Measurements from ENCODE around the gene ITPRID1. TPM values are rescaled to one million over a fixed set of nuclear protein-coding genes. Genes with fewer than 3 reads are reported as not detected.

ITPRID1 gene
- total and polyA plus RNA-seq, 4 experiments from 2014 or later: not detected

DNA sequence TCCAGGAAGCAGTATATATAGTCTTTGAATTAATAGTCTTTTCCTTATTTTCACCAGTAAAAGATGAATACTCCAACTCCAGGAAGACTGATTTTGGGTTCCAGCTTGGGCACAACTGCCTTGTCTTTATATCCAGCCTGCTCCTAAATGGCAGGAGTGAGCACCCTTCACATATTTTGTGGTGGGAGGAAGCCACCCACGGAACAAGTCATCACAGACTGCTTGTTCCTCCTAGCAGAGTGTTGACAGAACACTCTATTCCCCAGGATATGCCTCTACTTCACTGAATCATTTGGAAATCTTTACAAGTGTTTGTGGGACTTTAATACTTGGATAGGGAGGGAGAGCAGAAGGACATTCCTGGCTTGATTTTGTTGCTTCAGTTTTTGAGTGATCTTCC is 31.7 kb downstream of the ITPRID1 start:
- no peak for DNase-seq
- no peaks in the 10 kb centered on the region for H3K4me1 ChIP-seq (ENCODE audit: insufficient read depth, low read length)
- Mint-ChIP-seq H3K4me3 (no peak overlapping the region), H3K27ac (no peak overlapping the region), H3K4me1 (no peaks in the 10 kb centered on the region), H3K27me3 (no peaks in the 10 kb centered on the region), H3K9me3 (peaks cover 0 to 3% (median 1%) of the 10 kb centered on the region in 8 donors), H3K36me3 (no peaks in the 10 kb centered on the region)
- no peaks in the 10 kb centered on the region for H3K27me3 ChIP-seq (ENCODE audit: insufficient read depth, low read length)
- H3K36me3 ChIP-seq (ENCODE audit: insufficient read depth, low read length): no peaks in the 10 kb centered on the region
- ChIA-PET CTCF (ENCODE audit: partially characterized antibody) (no interaction called here), POLR2A (ENCODE audit: partially characterized antibody) (no interaction called here)
- H3K9me3 ChIP-seq (ENCODE audit: control insufficient read depth in 1 of 2, low read length in 2 of 2): no peaks in the 10 kb centered on the region
- H3K27ac ChIP-seq (ENCODE audit: low read depth, low read length): no peak overlapping the region
- no peak overlapping the region for H3K4me3 ChIP-seq (ENCODE audit: low read length in 2 of 2)
- intact Hi-C loops (cut with micrococcal nuclease): no loop called here

GRCh38 chr7:31549611-31550010 is 35.7 kb downstream of the ITPRID1 start:
- H3K9me3 ChIP-seq (ENCODE audit: control insufficient read depth in 1 of 2, low read length in 2 of 2): no peaks in the 10 kb centered on the region
- Mint-ChIP-seq H3K36me3 (no peaks in the 10 kb centered on the region), H3K4me3 (no peak overlapping the region), H3K27ac (no peak overlapping the region), H3K4me1 (no peaks in the 10 kb centered on the region), H3K27me3 (no peaks in the 10 kb centered on the region), H3K9me3 (peaks cover 0 to 6% (median 3%) of the 10 kb centered on the region in 8 donors)
- no peak overlapping the region for H3K4me3 ChIP-seq (ENCODE audit: low read length in 2 of 2)
- no peaks in the 10 kb centered on the region for H3K27me3 ChIP-seq (ENCODE audit: insufficient read depth, low read length)
- CTCF ChIA-PET (ENCODE audit: partially characterized antibody): no interaction called here
- no peaks in the 10 kb centered on the region for H3K4me1 ChIP-seq (ENCODE audit: insufficient read depth, low read length)
- H3K36me3 ChIP-seq (ENCODE audit: insufficient read depth, low read length): no peaks in the 10 kb centered on the region
- no peak overlapping the region for H3K27ac ChIP-seq (ENCODE audit: low read depth, low read length)
- no peak for DNase-seq
- intact Hi-C loops (cut with micrococcal nuclease): no loop called here
- POLR2A ChIA-PET (ENCODE audit: partially characterized antibody): no interaction called here

GRCh38 chr7:31550432-31550831 is 36.5 kb downstream of the ITPRID1 start:
- Mint-ChIP-seq H3K36me3 (no peaks in the 10 kb centered on the region), H3K9me3 (peaks cover 0 to 5% (median 3%) of the 10 kb centered on the region in 8 donors), H3K4me1 (no peaks in the 10 kb centered on the region), H3K4me3 (no peak overlapping the region), H3K27me3 (no peaks in the 10 kb centered on the region), H3K27ac (no peak overlapping the region)
- no peak overlapping the region for H3K27ac ChIP-seq (ENCODE audit: low read depth, low read length)
- POLR2A ChIA-PET (ENCODE audit: partially characterized antibody): no interaction called here
- CTCF ChIA-PET (ENCODE audit: partially characterized antibody): no interaction called here
- no peaks in the 10 kb centered on the region for H3K36me3 ChIP-seq (ENCODE audit: insufficient read depth, low read length)
- H3K9me3 ChIP-seq (ENCODE audit: control insufficient read depth in 1 of 2, low read length in 2 of 2): no peaks in the 10 kb centered on the region
- no peaks in the 10 kb centered on the region for H3K4me1 ChIP-seq (ENCODE audit: insufficient read depth, low read length)
- intact Hi-C loops (cut with micrococcal nuclease): no loop called here
- no peak for DNase-seq
- no peak overlapping the region for H3K4me3 ChIP-seq (ENCODE audit: low read length in 2 of 2)
- no peaks in the 10 kb centered on the region for H3K27me3 ChIP-seq (ENCODE audit: insufficient read depth, low read length)

DNA sequence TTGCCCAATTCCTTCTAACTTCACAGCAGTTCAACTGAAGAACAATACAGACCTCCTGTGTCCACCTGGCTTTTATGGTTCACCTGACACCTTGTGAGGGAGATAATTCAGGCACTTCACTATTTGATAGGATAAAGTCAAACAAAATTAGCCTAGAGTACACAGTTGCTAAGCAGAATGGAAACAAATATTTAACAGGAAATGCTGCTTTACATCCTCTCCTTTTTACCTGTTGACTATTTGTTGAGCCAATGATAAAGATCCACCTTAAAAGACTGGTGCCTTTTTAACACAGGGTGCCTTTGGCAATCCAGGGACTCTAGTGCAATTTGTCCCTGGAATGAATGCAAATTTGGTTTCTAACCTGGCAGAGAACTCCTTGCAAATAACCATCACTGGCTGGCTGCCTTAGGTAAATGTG is 39.8 kb downstream of the ITPRID1 start:
- H3K27ac ChIP-seq (ENCODE audit: low read depth, low read length): no peak overlapping the region
- H3K27ac Mint-ChIP-seq: no peak overlapping the region
- ChIA-PET POLR2A (ENCODE audit: partially characterized antibody) (no interaction called here), CTCF (ENCODE audit: partially characterized antibody) (no interaction called here)
- DNase-seq: no peak
- no peak overlapping the region for H3K4me3 Mint-ChIP-seq
- peaks cover 0 to 8% (median 3%) of the 10 kb centered on the region in 8 donors for H3K9me3 Mint-ChIP-seq
- H3K4me3 ChIP-seq (ENCODE audit: low read length in 2 of 2): no peak overlapping the region
- no peaks in the 10 kb centered on the region for H3K4me1 ChIP-seq (ENCODE audit: insufficient read depth, low read length)
- no peaks in the 10 kb centered on the region for H3K4me1 Mint-ChIP-seq
- intact Hi-C loops (cut with micrococcal nuclease): no loop called here
- no peaks in the 10 kb centered on the region for H3K36me3 Mint-ChIP-seq
- no peaks in the 10 kb centered on the region for H3K36me3 ChIP-seq (ENCODE audit: insufficient read depth, low read length)
- H3K27me3 Mint-ChIP-seq: no peaks in the 10 kb centered on the region
- no peaks in the 10 kb centered on the region for H3K27me3 ChIP-seq (ENCODE audit: insufficient read depth, low read length)
- H3K9me3 ChIP-seq (ENCODE audit: control insufficient read depth in 1 of 2, low read length in 2 of 2): no peaks in the 10 kb centered on the region

- DNase-seq: no peak
- intact Hi-C loops (cut with micrococcal nuclease): no loop called here
- H3K27me3 ChIP-seq (ENCODE audit: insufficient read depth, low read length): no peaks in the 10 kb centered on the region
- ChIA-PET POLR2A (ENCODE audit: partially characterized antibody) (no interaction called here), CTCF (ENCODE audit: partially characterized antibody) (no interaction called here)
- no peak overlapping the region for H3K4me3 Mint-ChIP-seq
- no peaks in the 10 kb centered on the region for H3K27me3 Mint-ChIP-seq
- no peaks in the 10 kb centered on the region for H3K36me3 ChIP-seq (ENCODE audit: insufficient read depth, low read length)
- H3K27ac Mint-ChIP-seq: no peak overlapping the region
- H3K4me3 ChIP-seq (ENCODE audit: low read length in 2 of 2): no peak overlapping the region
- no peaks in the 10 kb centered on the region for H3K4me1 Mint-ChIP-seq
- H3K4me1 ChIP-seq (ENCODE audit: insufficient read depth, low read length): no peaks in the 10 kb centered on the region
- no peaks in the 10 kb centered on the region for H3K36me3 Mint-ChIP-seq
- no peak overlapping the region for H3K27ac ChIP-seq (ENCODE audit: low read depth, low read length)
- H3K9me3 ChIP-seq (ENCODE audit: control insufficient read depth in 1 of 2, low read length in 2 of 2): no peaks in the 10 kb centered on the region
- H3K9me3 Mint-ChIP-seq: peaks cover 0 to 9% (median 2%) of the 10 kb centered on the region in 8 donors
Measured at GRCh38 chr7:31562002-31562401, 48.1 kb downstream of the ITPRID1 start.

GRCh38 chr7:31563522-31563921 is 49.6 kb downstream of the ITPRID1 start:
- no peak overlapping the region for H3K27ac Mint-ChIP-seq
- ChIA-PET CTCF (ENCODE audit: partially characterized antibody) (no interaction called here), POLR2A (ENCODE audit: partially characterized antibody) (no interaction called here)
- H3K36me3 ChIP-seq (ENCODE audit: insufficient read depth, low read length): no peaks in the 10 kb centered on the region
- no peaks in the 10 kb centered on the region for H3K36me3 Mint-ChIP-seq
- intact Hi-C loops (cut with micrococcal nuclease): no loop called here
- H3K4me1 Mint-ChIP-seq: no peaks in the 10 kb centered on the region
- no peak for DNase-seq
- H3K9me3 ChIP-seq (ENCODE audit: control insufficient read depth in 1 of 2, low read length in 2 of 2): no peaks in the 10 kb centered on the region
- H3K4me1 ChIP-seq (ENCODE audit: insufficient read depth, low read length): no peaks in the 10 kb centered on the region
- H3K27me3 ChIP-seq (ENCODE audit: insufficient read depth, low read length): no peaks in the 10 kb centered on the region
- H3K4me3 ChIP-seq (ENCODE audit: low read length in 2 of 2): no peak overlapping the region
- no peaks in the 10 kb centered on the region for H3K27me3 Mint-ChIP-seq
- peaks cover 0 to 9% (median 2%) of the 10 kb centered on the region in 8 donors for H3K9me3 Mint-ChIP-seq
- H3K27ac ChIP-seq (ENCODE audit: low read depth, low read length): no peak overlapping the region
- no peak overlapping the region for H3K4me3 Mint-ChIP-seq

GRCh38 chr7:31563951-31564350 is 50.1 kb downstream of the ITPRID1 start:
- CTCF ChIA-PET (ENCODE audit: partially characterized antibody): no interaction called here
- intact Hi-C loops (cut with micrococcal nuclease): no loop called here
- DNase-seq: no peak
- H3K36me3 ChIP-seq (ENCODE audit: insufficient read depth, low read length): no peaks in the 10 kb centered on the region
- H3K27me3 ChIP-seq (ENCODE audit: insufficient read depth, low read length): no peaks in the 10 kb centered on the region
- H3K9me3 ChIP-seq (ENCODE audit: control insufficient read depth in 1 of 2, low read length in 2 of 2): no peaks in the 10 kb centered on the region
- no peak overlapping the region for H3K27ac ChIP-seq (ENCODE audit: low read depth, low read length)
- H3K4me3 ChIP-seq (ENCODE audit: low read length in 2 of 2): no peak overlapping the region
- H3K4me1 ChIP-seq (ENCODE audit: insufficient read depth, low read length): no peaks in the 10 kb centered on the region
- H3K9me3 Mint-ChIP-seq: peaks cover 0 to 9% (median 2%) of the 10 kb centered on the region in 8 donors
- H3K27me3 Mint-ChIP-seq: no peaks in the 10 kb centered on the region
- H3K36me3 Mint-ChIP-seq: no peaks in the 10 kb centered on the region
- no peak overlapping the region for H3K4me3 Mint-ChIP-seq
- no peak overlapping the region for H3K27ac Mint-ChIP-seq
- POLR2A ChIA-PET (ENCODE audit: partially characterized antibody): no interaction called here
- no peaks in the 10 kb centered on the region for H3K4me1 Mint-ChIP-seq

DNA sequence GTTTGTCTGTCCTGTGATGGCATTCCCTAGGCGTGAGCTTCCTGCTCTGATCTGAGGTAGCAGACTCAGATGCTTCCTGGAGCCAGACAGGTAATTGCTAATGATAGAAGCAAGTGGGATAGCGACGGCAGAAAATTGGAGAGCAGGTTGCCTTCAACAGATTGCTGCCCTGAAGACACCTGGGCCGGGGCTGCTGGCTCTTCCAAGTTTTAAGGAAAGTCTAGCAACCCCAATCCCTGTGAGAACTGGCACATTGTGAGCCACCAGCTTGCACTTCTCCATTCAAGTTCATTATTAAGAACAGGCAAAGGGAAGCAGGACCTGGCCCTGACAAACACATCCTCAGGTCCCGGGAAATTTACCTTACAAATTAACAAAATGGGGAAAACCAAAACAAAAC is 50.8 kb downstream of the ITPRID1 start:
- Histone ChIP-seq H3K27ac (ENCODE audit: low read depth, low read length) (no peak overlapping the region), H3K4me1 (ENCODE audit: insufficient read depth, low read length) (no peaks in the 10 kb centered on the region), H3K4me3 (ENCODE audit: low read length in 2 of 2) (no peak overlapping the region), H3K9me3 (ENCODE audit: control insufficient read depth in 1 of 2, low read length in 2 of 2) (no peaks in the 10 kb centered on the region), H3K27me3 (ENCODE audit: insufficient read depth, low read length) (no peaks in the 10 kb centered on the region), H3K36me3 (ENCODE audit: insufficient read depth, low read length) (no peaks in the 10 kb centered on the region)
- no peak overlapping the region for H3K27ac Mint-ChIP-seq
- no peaks in the 10 kb centered on the region for H3K4me1 Mint-ChIP-seq
- no peak for DNase-seq
- no peak overlapping the region for H3K4me3 Mint-ChIP-seq
- no peaks in the 10 kb centered on the region for H3K36me3 Mint-ChIP-seq
- H3K9me3 Mint-ChIP-seq: peaks cover 0 to 9% (median under 1%) of the 10 kb centered on the region in 8 donors
- intact Hi-C loops (cut with micrococcal nuclease): no loop called here
- POLR2A ChIA-PET (ENCODE audit: partially characterized antibody): no interaction called here
- no peaks in the 10 kb centered on the region for H3K27me3 Mint-ChIP-seq
- CTCF ChIA-PET (ENCODE audit: partially characterized antibody): no interaction called here
